Kidney (tissue), 14 donors: ENCODE data around the gene ATP6V1G1. TPM values are rescaled to one million over a fixed set of nuclear protein-coding genes. Genes with fewer than 3 reads are reported as not detected.

Experiments used
- DNase-seq, 5 donors: peaks; one replicate each; pipeline ENCODE4 v3.0.0-alpha.2; 2013 to 2020
- FAIRE-seq: peaks from 2 replicates; lab custom pipeline; 2012; peaks lifted over from hg19 to GRCh38; lab: Jason Lieb, UNC
- H3K27ac ChIP-seq, 2 donors: one replicate each; pipeline ENCODE4 v1.7.0; 2013; ENCODE audit warnings: low read depth in 2 of 2, low read length in 2 of 2, inconsistent platforms in 1 of 2
- H3K27me3 ChIP-seq: one replicate; pipeline ENCODE4 v1.7.1; 2013; ENCODE audit warnings: low read length, inconsistent platforms; ENCODE audit not compliant: control insufficient read depth, insufficient read depth
- H3K36me3 ChIP-seq, 3 donors: one replicate each; pipeline versions ENCODE4 v1.7.0 to v1.7.1; 2013; ENCODE audit warnings: low read length in 3 of 3, control low read depth in 1 of 3, inconsistent platforms in 1 of 3; ENCODE audit not compliant: insufficient read depth in 3 of 3, control insufficient read depth in 2 of 3
- H3K4me1 ChIP-seq, 3 donors: one replicate each; pipeline versions ENCODE4 v1.7.0 to v1.7.1; 2013; ENCODE audit warnings: low read length in 3 of 3, inconsistent platforms in 1 of 3, low read depth in 1 of 3; ENCODE audit not compliant: control insufficient read depth in 2 of 3, insufficient read depth in 2 of 3
- H3K4me3 ChIP-seq, 3 donors: one replicate each; pipeline versions ENCODE4 v1.7.0 to v1.8.1; 2013; ENCODE audit warnings: low read length in 3 of 3, control low read depth in 1 of 3, inconsistent platforms in 1 of 3
- H3K9ac ChIP-seq, 3 donors: one replicate each; pipeline versions ENCODE4 v1.7.0 to v1.7.1; 2013; ENCODE audit warnings: low read length in 3 of 3, control low read depth in 1 of 3, inconsistent platforms in 1 of 3
- H3K9me3 ChIP-seq, 3 donors: one replicate each; pipeline versions ENCODE4 v1.7.0 to v1.7.1; 2013; ENCODE audit warnings: low read length in 3 of 3, control low read depth in 1 of 3, inconsistent platforms in 1 of 3; ENCODE audit not compliant: control insufficient read depth in 2 of 3, insufficient read depth in 1 of 3
- intact Hi-C: fragments of 100-400 bp; cut with DNase I; formaldehyde crosslinking; loops from one replicate; pipeline ENCODE4 v1.11.1; 2022
- polyA plus RNA-seq: library from polyadenylated mRNA; stranded (reverse); fragments of 350-450 nt; fragmentation: Illumina TruSeq; extraction: RNeasy Lipid Tissue Mini Kit (QIAGEN cat#74804); gene quantifications from one replicate; pipeline ENCODE4 v1.2.3, GENCODE V29; 2014; ENCODE audit warnings: low read depth, low replicate concordance; ENCODE audit not compliant: insufficient read depth
- total RNA-seq: library from RNA; stranded (reverse); fragmentation: NEBNext Ultra II Directional; extraction: Animal tissue kit (Norgen Biotek cat#: 25700); gene quantifications from one replicate; pipeline ENCODE4 v1.2.1, GENCODE V29; 2021
- TF ChIP-seq, protein P1 (sequence below): IDR thresholded peaks from 3 replicates; pipeline ENCODE4 v1.5.1; 2012; ENCODE audit warnings: mild to moderate bottlenecking, moderate library complexity, borderline replicate concordance; ENCODE audit not compliant: insufficient read depth; ENCODE audit errors: extremely low read depth
- donor health status: control.
- donor health status: control.
- donor health status: control.
- donor health status: control.
- donor health status: control.
- donor health status: DM: yes; HTN: yes; CAD: no.
- donor health status: Normal renal cell carcinoma (clear cell type).

ATP6V1G1 gene
- total and polyA plus RNA-seq, 2 donors from 2014 or later = 103 to 215 TPM

DNA sequence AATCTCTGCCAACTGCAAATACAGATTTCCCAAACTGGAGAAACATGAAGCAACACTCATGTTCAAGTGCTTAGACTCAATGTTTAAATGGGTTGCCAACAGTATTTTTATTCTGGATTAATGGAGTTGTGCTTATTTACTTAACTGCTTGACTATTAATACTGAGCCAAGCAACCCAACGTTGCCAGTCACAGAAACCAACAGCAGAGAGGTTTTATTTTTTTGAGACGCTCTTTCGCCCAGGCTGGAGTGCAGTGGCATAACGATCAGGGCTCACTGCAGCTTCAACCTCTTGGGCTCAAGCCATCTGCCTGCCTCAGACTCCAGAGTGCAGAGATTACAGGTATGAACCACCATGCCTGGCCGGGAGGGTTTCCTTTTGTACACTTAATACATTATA, 15.1 kb downstream of the ATP6V1G1 start:
- intact Hi-C loops = no loop called here
- no peak overlapping the region for H3K9ac ChIP-seq
- H3K36me3 ChIP-seq = peaks cover 3 to 13% (median 3%) of the 10 kb centered on the region in 3 donors
- H3K9me3 ChIP-seq = no peaks in the 10 kb centered on the region
- FAIRE-seq (no peak), DNase-seq (no peak)
- TF ChIP-seq, protein P1, sequence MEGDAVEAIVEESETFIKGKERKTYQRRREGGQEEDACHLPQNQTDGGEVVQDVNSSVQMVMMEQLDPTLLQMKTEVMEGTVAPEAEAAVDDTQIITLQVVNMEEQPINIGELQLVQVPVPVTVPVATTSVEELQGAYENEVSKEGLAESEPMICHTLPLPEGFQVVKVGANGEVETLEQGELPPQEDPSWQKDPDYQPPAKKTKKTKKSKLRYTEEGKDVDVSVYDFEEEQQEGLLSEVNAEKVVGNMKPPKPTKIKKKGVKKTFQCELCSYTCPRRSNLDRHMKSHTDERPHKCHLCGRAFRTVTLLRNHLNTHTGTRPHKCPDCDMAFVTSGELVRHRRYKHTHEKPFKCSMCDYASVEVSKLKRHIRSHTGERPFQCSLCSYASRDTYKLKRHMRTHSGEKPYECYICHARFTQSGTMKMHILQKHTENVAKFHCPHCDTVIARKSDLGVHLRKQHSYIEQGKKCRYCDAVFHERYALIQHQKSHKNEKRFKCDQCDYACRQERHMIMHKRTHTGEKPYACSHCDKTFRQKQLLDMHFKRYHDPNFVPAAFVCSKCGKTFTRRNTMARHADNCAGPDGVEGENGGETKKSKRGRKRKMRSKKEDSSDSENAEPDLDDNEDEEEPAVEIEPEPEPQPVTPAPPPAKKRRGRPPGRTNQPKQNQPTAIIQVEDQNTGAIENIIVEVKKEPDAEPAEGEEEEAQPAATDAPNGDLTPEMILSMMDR = no peak
- peaks cover 0 to 4% (median 3%) of the 10 kb centered on the region in 3 donors for H3K4me1 ChIP-seq
- no peak overlapping the region for H3K27ac ChIP-seq
- no peak overlapping the region for H3K4me3 ChIP-seq
- no peaks in the 10 kb centered on the region for H3K27me3 ChIP-seq

DNA sequence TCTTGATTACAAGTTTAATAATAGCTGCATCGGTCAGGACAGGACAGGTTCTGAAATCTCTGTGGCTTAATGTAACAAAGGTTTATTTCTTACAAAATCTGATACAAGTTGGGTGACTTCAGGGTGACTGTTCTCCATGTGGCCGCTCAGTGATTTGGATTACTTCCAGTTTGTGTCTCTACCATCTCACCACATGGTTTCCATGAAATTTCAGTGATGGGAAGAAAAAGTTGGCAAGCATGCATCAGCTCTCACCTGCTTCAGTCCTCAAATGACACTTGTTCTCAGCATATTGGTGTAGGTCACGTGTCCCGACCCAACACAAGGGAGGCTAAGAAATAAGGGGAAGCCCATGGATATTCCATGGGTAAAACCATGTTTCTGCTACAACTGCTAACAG, 15.7 kb downstream of the ATP6V1G1 start:
- no peak overlapping the region for H3K9ac ChIP-seq
- FAIRE-seq (no peak), DNase-seq (no peak)
- H3K27me3 ChIP-seq = no peaks in the 10 kb centered on the region
- intact Hi-C loops = no loop called here
- peaks cover 3 to 10% (median 3%) of the 10 kb centered on the region in 3 donors for H3K36me3 ChIP-seq
- no peak overlapping the region for H3K4me3 ChIP-seq
- no peak overlapping the region for H3K27ac ChIP-seq
- TF ChIP-seq, protein P1 = no peak
- H3K9me3 ChIP-seq = no peaks in the 10 kb centered on the region
- peaks cover 0 to 4% (median 3%) of the 10 kb centered on the region in 3 donors for H3K4me1 ChIP-seq

DNA sequence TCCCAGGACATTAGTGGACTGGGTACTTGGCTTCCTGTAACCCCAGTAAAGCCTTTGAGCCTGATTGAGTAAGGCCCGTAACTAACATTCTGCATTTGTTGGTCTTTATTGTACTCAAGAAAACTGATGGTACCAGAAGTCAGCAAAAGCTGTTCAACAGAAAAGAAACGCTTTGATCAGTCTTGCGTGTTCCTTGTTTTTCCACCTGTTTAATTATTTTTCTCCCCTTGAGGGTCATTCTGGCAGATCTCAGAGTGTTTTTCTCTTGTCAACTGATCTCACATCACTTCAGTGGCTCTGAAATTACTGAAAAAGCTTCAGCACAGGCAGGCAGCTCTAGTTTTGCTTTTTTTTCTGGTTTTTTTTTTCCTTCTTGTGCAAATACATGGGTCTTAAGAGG, 17.4 kb downstream of the ATP6V1G1 start:
- DNase-seq = peak in 2 of 5 donors; percentile 82 to 88
- no peak overlapping the region for H3K27ac ChIP-seq
- no peak overlapping the region for H3K4me3 ChIP-seq
- no peak overlapping the region for H3K9ac ChIP-seq
- no peaks in the 10 kb centered on the region for H3K27me3 ChIP-seq
- peaks cover 0 to 5% (median 0%) of the 10 kb centered on the region in 3 donors for H3K36me3 ChIP-seq
- no peak for FAIRE-seq
- intact Hi-C loops = no loop called here
- TF ChIP-seq, protein P1 = no peak
- H3K9me3 ChIP-seq = no peaks in the 10 kb centered on the region
- peaks cover 0 to 4% (median 3%) of the 10 kb centered on the region in 3 donors for H3K4me1 ChIP-seq

DNA sequence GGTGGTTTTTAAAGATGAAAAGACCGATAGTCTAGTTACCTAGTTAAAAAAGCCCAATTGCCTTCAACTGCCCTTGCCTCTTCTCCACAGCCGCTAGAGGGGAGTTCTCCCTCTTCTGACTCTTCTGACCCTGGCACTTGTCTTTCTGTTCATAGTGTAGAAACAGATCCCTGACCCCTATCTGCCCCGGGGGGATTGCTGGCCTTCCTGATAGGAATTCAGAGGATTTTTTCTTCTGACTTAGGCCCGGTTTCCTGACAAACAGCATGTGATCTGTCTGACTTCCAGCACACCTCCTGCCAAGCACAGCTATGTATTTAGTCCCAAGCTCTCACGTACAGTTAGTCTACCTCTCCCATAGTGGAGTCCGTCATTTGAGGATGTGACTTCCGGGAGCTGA, 18.5 kb downstream of the ATP6V1G1 start:
- no peak for FAIRE-seq
- Histone ChIP-seq H3K9me3 (no peaks in the 10 kb centered on the region), H3K4me1 (peaks cover 0 to 4% (median 3%) of the 10 kb centered on the region in 3 donors), H3K27me3 (no peaks in the 10 kb centered on the region), H3K9ac (no peak overlapping the region), H3K27ac (no peak overlapping the region), H3K4me3 (no peak overlapping the region), H3K36me3 (peaks cover 0 to 3% (median 0%) of the 10 kb centered on the region in 3 donors)
- DNase-seq = peak in 1 of 5 donors; percentile 8
- TF ChIP-seq, protein P1 = no peak
- intact Hi-C loops = no loop called here
